HG03457 (cell line): Measurements from ENCODE around the gene KDM8.

ENCODE experiments used
- ATAC-seq: cut with Tn5 transposase; IDR thresholded peaks from one replicate; pipeline ENCODE4 v1.9.1; 2021; ENCODE audit warnings: moderate number of reproducible peaks; ENCODE audit not compliant: unreplicated experiment

The KDM8 gene

GRCh38 chr16:27203507-27204311 lies at the start of gene KDM8:
Gene KDM8 (plus strand): TSS chr16:27203526. CDS start chr16:27210124, 6,598 bp downstream.
- ATAC-seq, result peak; percentile 75

GRCh38 chr16:27154705-27155521 lies 48.4 kb upstream of the KDM8 start:
- ATAC-seq, result no peak

- no peak for ATAC-seq
Measured at GRCh38 chr16:27156579-27156978, 46.7 kb upstream of the KDM8 start.

- no peak for ATAC-seq
Measured at GRCh38 chr16:27161398-27161797, 41.9 kb upstream of the KDM8 start.

GRCh38 chr16:27164352-27164751 lies 39.0 kb upstream of the KDM8 start:
- ATAC-seq, result no peak

- ATAC-seq, result no peak
Measured at GRCh38 chr16:27165576-27165975, 37.8 kb upstream of the KDM8 start.

GRCh38 chr16:27168790-27169189 lies 34.5 kb upstream of the KDM8 start:
- ATAC-seq, result no peak

GRCh38 chr16:27169511-27170071 lies 33.7 kb upstream of the KDM8 start:
- no peak for ATAC-seq

- ATAC-seq, result no peak
Measured at GRCh38 chr16:27171584-27171983, 31.7 kb upstream of the KDM8 start.

- no peak for ATAC-seq
Measured at GRCh38 chr16:27174007-27174406, 29.3 kb upstream of the KDM8 start.

- no peak for ATAC-seq
Measured at GRCh38 chr16:27174798-27175197, 28.5 kb upstream of the KDM8 start.

GRCh38 chr16:27175888-27176287 lies 27.4 kb upstream of the KDM8 start:
- no peak for ATAC-seq

GRCh38 chr16:27177031-27177774 lies 26.1 kb upstream of the KDM8 start:
- no peak for ATAC-seq

GRCh38 chr16:27179500-27180072 lies 23.7 kb upstream of the KDM8 start:
- ATAC-seq, result peak; percentile 67

- no peak for ATAC-seq
Measured at GRCh38 chr16:27181019-27181790, 22.1 kb upstream of the KDM8 start.

- no peak for ATAC-seq
Measured at GRCh38 chr16:27182906-27183405, 20.4 kb upstream of the KDM8 start.

GRCh38 chr16:27185776-27186130 lies 17.6 kb upstream of the KDM8 start:
- no peak for ATAC-seq

- ATAC-seq, result no peak
Measured at GRCh38 chr16:27188633-27189032, 14.7 kb upstream of the KDM8 start.

GRCh38 chr16:27189335-27189972 lies 13.9 kb upstream of the KDM8 start:
- no peak for ATAC-seq
